ENCODE results near the gene FSHB.
"Not testable (repeated sequence)": the region's sequence is repeated elsewhere in the genome, so short reads cannot be mapped to it uniquely, and the experiment has no call there.

FSHB gene

GRCh38 chr11:30268638-30269037, 37.8 kb downstream of the FSHB start:
- DNase-seq (ENCODE audit: low read depth in 2 of 2): not testable (repeated sequence)

GRCh38 chr11:30270671-30271070, 39.9 kb downstream of the FSHB start:
- no peak for DNase-seq (ENCODE audit: low read depth in 2 of 2)

GRCh38 chr11:30277176-30277575, 46.4 kb downstream of the FSHB start:
- no peak for DNase-seq (ENCODE audit: low read depth in 2 of 2)

- no peak for DNase-seq (ENCODE audit: low read depth in 2 of 2)
Measured at GRCh38 chr11:30279796-30280195, 49.0 kb downstream of the FSHB start.

GRCh38 chr11:30281476-30282288, 50.9 kb downstream of the FSHB start:
- DNase-seq (ENCODE audit: low read depth in 2 of 2): no peak

GRCh38 chr11:30282289-30282631, 51.4 kb downstream of the FSHB start:
- DNase-seq (ENCODE audit: low read depth in 2 of 2): peak in 1 of 2 donors; percentile 1
